ENCODE results near the gene NEIL3.

GRCh38 chr4:177351622-177352244, 42.1 kb downstream of the NEIL3 start:
- TF ChIP-seq POLR2A (IDR thresholded peaks at IDR 0.05; ENCODE audit: low read depth) (no peak), POLR2AphosphoS5 (IDR thresholded peaks at IDR 0.05) (no peak), CTCF (IDR thresholded peaks at IDR 0.05) (no peak), EP300 (IDR thresholded peaks at IDR 0.05) (no peak)

Data from esophagus muscularis mucosa (tissue), 4 donors.